ENCODE measurements around the gene TMC1. TPM values are rescaled to one million over a fixed set of nuclear protein-coding genes. Genes with fewer than 3 reads are reported as not detected.

The TMC1 gene
- total and polyA plus RNA-seq, 2 of the 13 experiments (the other 11 are each of a cell fraction or from before 2014, with no cell fraction given) = 0.02 to 0.03 TPM

DNA sequence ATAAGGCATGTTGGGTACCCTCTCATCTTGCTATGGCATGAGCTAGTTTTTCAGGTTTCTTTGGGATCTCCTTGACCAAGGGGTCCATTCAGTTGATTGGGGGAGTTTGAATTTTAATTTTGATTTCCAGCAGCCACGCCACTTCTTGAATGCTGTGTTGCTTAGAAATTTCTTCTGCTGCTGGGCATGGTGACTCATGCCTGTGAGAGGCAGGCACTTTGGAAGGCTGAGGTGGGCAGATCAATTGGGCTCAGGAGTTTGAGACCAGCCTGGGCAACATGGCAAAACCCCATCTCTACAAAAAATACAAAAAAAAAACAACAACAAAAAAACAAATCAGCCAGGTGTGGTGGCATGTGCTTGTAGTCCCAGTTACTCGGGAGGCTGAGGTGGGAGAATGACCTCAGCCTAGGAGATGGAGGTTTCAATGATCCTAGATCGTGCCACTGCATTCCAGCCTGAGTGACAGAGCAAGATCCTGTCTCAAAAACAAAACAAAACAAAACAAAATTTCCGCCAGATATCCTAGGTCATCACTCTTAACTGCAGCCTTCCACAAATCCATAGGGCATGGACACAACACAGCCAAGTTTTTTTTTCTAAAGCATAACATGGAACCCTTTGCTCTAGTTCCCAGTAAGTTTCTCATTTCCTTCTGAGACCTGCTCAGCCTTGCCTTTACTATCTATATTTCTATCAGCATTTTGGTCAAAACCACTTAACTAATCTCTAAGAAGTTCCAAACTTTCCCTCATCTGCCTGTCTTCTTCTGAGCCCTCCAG lies 17.7 kb downstream of the TMC1 start:
- in situ Hi-C loops (cut with HindIII; ENCODE audit: extremely low pct_ligation_motif_present, low pct_unique_long_range_greater_than_20kb) (no loop called here), intact Hi-C loops (cut with micrococcal nuclease; ENCODE audit: unreplicated experiment) (no loop called here)
- BruUV-seq (replicated peaks) = no TSS peak
- FAIRE-seq = no peak
- peaks cover 7% of the 10 kb centered on the region; the same call in 1 of the 2 replicates for H3K4me1 ChIP-seq (ENCODE audit: insufficient read depth, low read length)
- no peak overlapping the region for H3K4me3 ChIP-seq (replicated peaks in 1 of 3; ENCODE audit: insufficient read depth in 1 of 3, low read depth in 2 of 3, low read length in 3 of 3)
- no peak overlapping the region for H3K27ac ChIP-seq (ENCODE audit: extremely low read length, insufficient read depth, low read length)
- no peak overlapping the region for H3K4me2 ChIP-seq (ENCODE audit: low read depth, low read length)
- ChIA-PET CTCF (ENCODE audit: low intra/inter-chr PET ratio, low total read pairs) (no interaction called here), POLR2A (no interaction called here)
- DNase-seq (ENCODE audit: low spot score) = no peak
- no peaks in the 10 kb centered on the region for H4K20me1 ChIP-seq (ENCODE audit: insufficient read depth, low read length)
- ATAC-seq = no peak
- H3K9ac ChIP-seq (ENCODE audit: insufficient read depth, low read depth, low read length) = no peak overlapping the region
- TF ChIP-seq DNMT3B (CRISPR knock-in tag; conservative IDR thresholded peaks at IDR 0.05) (no peak), NFE2L2 (IDR thresholded peaks at IDR 0.05; ENCODE audit: low read length) (no peak), ZNF879 (CRISPR knock-in tag; IDR thresholded peaks at IDR 0.05) (no peak)
- TF ChIP-seq, protein P1, sequence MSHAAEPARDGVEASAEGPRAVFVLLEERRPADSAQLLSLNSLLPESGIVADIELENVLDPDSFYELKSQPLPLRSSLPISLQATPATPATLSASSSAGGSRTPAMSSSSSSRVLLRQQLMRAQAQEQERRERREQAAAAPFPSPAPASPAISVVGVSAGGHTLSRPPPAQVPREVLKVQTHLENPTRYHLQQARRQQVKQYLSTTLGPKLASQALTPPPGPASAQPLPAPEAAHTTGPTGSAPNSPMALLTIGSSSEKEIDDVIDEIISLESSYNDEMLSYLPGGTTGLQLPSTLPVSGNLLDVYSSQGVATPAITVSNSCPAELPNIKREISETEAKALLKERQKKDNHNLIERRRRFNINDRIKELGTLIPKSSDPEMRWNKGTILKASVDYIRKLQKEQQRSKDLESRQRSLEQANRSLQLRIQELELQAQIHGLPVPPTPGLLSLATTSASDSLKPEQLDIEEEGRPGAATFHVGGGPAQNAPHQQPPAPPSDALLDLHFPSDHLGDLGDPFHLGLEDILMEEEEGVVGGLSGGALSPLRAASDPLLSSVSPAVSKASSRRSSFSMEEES (CRISPR knock-in tag; IDR thresholded peaks at IDR 0.05) = no peak
- H2AFZ ChIP-seq (ENCODE audit: low read length) = no peak overlapping the region
- WGBS (ENCODE audit: low lambda C conversion rate) = 7% methylated on average over 4 of the region's 4 CpGs
- H3K36me3 ChIP-seq (replicated peaks in 1 of 2; ENCODE audit: control insufficient read depth in 1 of 2, insufficient read depth in 2 of 2, low read length in 2 of 2) = no peaks in the 10 kb centered on the region
- H3K27me3 ChIP-seq (ENCODE audit: control insufficient read depth in 1 of 2, insufficient read depth in 2 of 2, low read length in 2 of 2) = no peaks in the 10 kb centered on the region; a peak in 1 of 5 replicates
- no peaks in the 10 kb centered on the region for H3K79me2 ChIP-seq (ENCODE audit: insufficient read depth, low read length)
- no peaks in the 10 kb centered on the region for H3K9me3 ChIP-seq (ENCODE audit: low read length)

DNA sequence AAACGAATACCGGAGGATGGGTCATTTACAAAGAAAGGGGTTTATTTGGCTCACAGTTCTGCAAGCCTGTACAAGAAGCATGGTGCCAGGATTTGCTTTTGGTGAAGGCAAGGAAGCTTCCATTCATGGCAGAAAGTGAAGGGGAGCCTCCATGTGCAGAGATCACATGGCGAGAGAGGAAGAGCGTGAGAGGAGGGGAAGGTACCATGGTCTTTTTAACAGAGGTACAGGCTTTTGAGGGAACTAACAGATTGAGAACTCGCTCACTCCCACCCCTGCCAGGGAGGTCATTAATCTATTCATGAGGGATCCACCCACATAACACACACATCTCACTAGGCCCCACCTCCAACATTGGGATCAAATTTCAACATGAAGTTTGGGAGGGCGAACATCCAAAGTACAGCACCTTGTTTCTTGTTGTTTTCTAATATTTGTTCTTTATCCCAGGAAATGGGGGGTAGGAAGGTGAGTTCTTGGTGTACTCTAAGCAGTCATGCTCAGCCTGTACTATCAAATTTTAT lies 18.5 kb downstream of the TMC1 start:
- no peak overlapping the region for H3K9ac ChIP-seq (ENCODE audit: insufficient read depth, low read depth, low read length)
- FAIRE-seq = no peak
- no peak overlapping the region for H3K4me3 ChIP-seq (replicated peaks in 1 of 3; ENCODE audit: insufficient read depth in 1 of 3, low read depth in 2 of 3, low read length in 3 of 3)
- no peak for TF ChIP-seq ZBTB3 (CRISPR knock-in tag; IDR thresholded peaks at IDR 0.05; ENCODE audit: borderline replicate concordance, low read depth)
- H3K9me3 ChIP-seq (ENCODE audit: low read length) = no peaks in the 10 kb centered on the region
- ChIA-PET POLR2A (no interaction called here), CTCF (ENCODE audit: low intra/inter-chr PET ratio, low total read pairs) (no interaction called here)
- H3K36me3 ChIP-seq (replicated peaks in 1 of 2; ENCODE audit: control insufficient read depth in 1 of 2, insufficient read depth in 2 of 2, low read length in 2 of 2) = no peaks in the 10 kb centered on the region
- no peak overlapping the region for H2AFZ ChIP-seq (ENCODE audit: low read length)
- intact Hi-C loops (cut with micrococcal nuclease; ENCODE audit: unreplicated experiment) = no loop called here
- 73% methylated on average over 6 of the region's 6 CpGs for WGBS (ENCODE audit: low lambda C conversion rate)
- H3K4me2 ChIP-seq (ENCODE audit: low read depth, low read length) = no peak overlapping the region
- H4K20me1 ChIP-seq (ENCODE audit: insufficient read depth, low read length) = no peaks in the 10 kb centered on the region
- no peak for DNase-seq (ENCODE audit: low spot score)
- H3K27ac ChIP-seq (ENCODE audit: extremely low read length, insufficient read depth, low read length) = no peak overlapping the region
- no peaks in the 10 kb centered on the region for H3K79me2 ChIP-seq (ENCODE audit: insufficient read depth, low read length)
- H3K4me1 ChIP-seq (ENCODE audit: insufficient read depth, low read length) = peaks cover 7% of the 10 kb centered on the region; the same call in 1 of the 2 replicates
- BruUV-seq (replicated peaks) = no TSS peak
- H3K27me3 ChIP-seq (ENCODE audit: control insufficient read depth in 1 of 2, insufficient read depth in 2 of 2, low read length in 2 of 2) = no peaks in the 10 kb centered on the region; a peak in 1 of 5 replicates
- in situ Hi-C loops (cut with HindIII; ENCODE audit: extremely low pct_ligation_motif_present, low pct_unique_long_range_greater_than_20kb) = no loop called here
- no peak for ATAC-seq

Measured in HepG2 (cell line).